ENCODE data around the gene SPINK14. TPM values are rescaled to one million over a fixed set of nuclear protein-coding genes. Genes with fewer than 3 reads are reported as not detected.

Gene SPINK14
- total RNA-seq, 1 experiment from 2014 or later, result not detected

GRCh38 chr5:148145916-148146315 lies 22.4 kb upstream of the SPINK14 start:
- Histone ChIP-seq H3K27me3 (replicated peaks; ENCODE audit: insufficient read depth, low read depth, low read length, poor library complexity) (peaks cover 30% of the 10 kb centered on the region), H3K27ac (ENCODE audit: low read depth, low read length, poor library complexity, severe bottlenecking) (no peak overlapping the region), H3K4me1 (ENCODE audit: insufficient read depth, low read length, poor library complexity, severe bottlenecking) (no peaks in the 10 kb centered on the region), H3K36me3 (ENCODE audit: insufficient read depth, low read length, poor library complexity, severe bottlenecking) (no peaks in the 10 kb centered on the region), H3K9me3 (ENCODE audit: low read depth, low read length, poor library complexity, severe bottlenecking) (no peaks in the 10 kb centered on the region), H3K4me3 (ENCODE audit: low read depth, low read length, poor library complexity, severe bottlenecking) (no peak overlapping the region)
- DNase-seq (ENCODE audit: low spot score), result peak; percentile 19
- BruUV-seq (replicated peaks), result no TSS peak
- ChIA-PET CTCF (interaction anchor here (0.6 kb wide), 1 partner anchor 103 kb away, joined by 8 read pairs; no protein-coding TSS in a partner anchor), POLR2A (ENCODE audit: low non-redundant PET) (no interaction called here)
- intact Hi-C loops (cut with micrococcal nuclease; ENCODE audit: unreplicated experiment), result no loop called here
- TF ChIP-seq CTCF (conservative IDR thresholded peaks at IDR 0.05; ENCODE audit: low read depth, low read length) (no peak), EZH2 (IDR thresholded peaks at IDR 0.05; ENCODE audit: borderline replicate concordance, low read depth, low read length, poor library complexity, severe bottlenecking) (no peak)

GRCh38 chr5:148146487-148146886 lies 21.9 kb upstream of the SPINK14 start:
- Histone ChIP-seq H3K27ac (ENCODE audit: low read depth, low read length, poor library complexity, severe bottlenecking) (no peak overlapping the region), H3K27me3 (replicated peaks; ENCODE audit: insufficient read depth, low read depth, low read length, poor library complexity) (peaks cover 26% of the 10 kb centered on the region), H3K9me3 (ENCODE audit: low read depth, low read length, poor library complexity, severe bottlenecking) (no peaks in the 10 kb centered on the region), H3K36me3 (ENCODE audit: insufficient read depth, low read length, poor library complexity, severe bottlenecking) (no peaks in the 10 kb centered on the region), H3K4me3 (ENCODE audit: low read depth, low read length, poor library complexity, severe bottlenecking) (no peak overlapping the region), H3K4me1 (ENCODE audit: insufficient read depth, low read length, poor library complexity, severe bottlenecking) (no peaks in the 10 kb centered on the region)
- BruUV-seq (replicated peaks), result no TSS peak
- intact Hi-C loops (cut with micrococcal nuclease; ENCODE audit: unreplicated experiment), result no loop called here
- CTCF ChIA-PET, result interaction anchor here (0.6 kb wide), 1 partner anchor 104 kb away, joined by 8 read pairs; no protein-coding TSS in a partner anchor
- TF ChIP-seq CTCF (conservative IDR thresholded peaks at IDR 0.05; ENCODE audit: low read depth, low read length) (no peak), EZH2 (IDR thresholded peaks at IDR 0.05; ENCODE audit: borderline replicate concordance, low read depth, low read length, poor library complexity, severe bottlenecking) (no peak)
- POLR2A ChIA-PET (ENCODE audit: low non-redundant PET), result no interaction called here
- no peak for DNase-seq (ENCODE audit: low spot score)

DNA sequence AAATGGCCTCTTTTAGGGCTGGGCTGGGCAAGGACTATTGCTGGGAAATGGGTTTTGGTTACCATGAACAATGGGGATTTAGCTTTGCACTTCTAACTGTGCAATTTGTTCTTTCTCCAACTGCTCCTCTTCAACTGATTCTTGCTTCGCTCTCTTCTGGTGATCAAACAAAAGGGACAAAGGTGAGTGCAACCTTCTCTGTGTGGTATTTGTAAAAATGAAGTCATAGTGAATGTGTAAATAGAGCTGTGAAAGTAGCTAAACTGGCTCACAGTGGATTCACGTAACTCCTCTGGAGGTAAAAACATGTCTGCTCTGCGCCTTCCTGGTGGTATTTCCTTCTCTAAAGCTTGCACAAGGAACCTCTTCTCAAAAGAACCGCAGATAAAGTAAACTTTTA lies 20.9 kb upstream of the SPINK14 start:
- peaks cover 25% of the 10 kb centered on the region for H3K27me3 ChIP-seq (replicated peaks; ENCODE audit: insufficient read depth, low read depth, low read length, poor library complexity)
- no peak overlapping the region for H3K27ac ChIP-seq (ENCODE audit: low read depth, low read length, poor library complexity, severe bottlenecking)
- no TSS peak for BruUV-seq (replicated peaks)
- no peak for TF ChIP-seq EZH2 (IDR thresholded peaks at IDR 0.05; ENCODE audit: borderline replicate concordance, low read depth, low read length, poor library complexity, severe bottlenecking)
- TF ChIP-seq CTCF (conservative IDR thresholded peaks at IDR 0.05; ENCODE audit: low read depth, low read length), result no peak
- no peak overlapping the region for H3K4me3 ChIP-seq (ENCODE audit: low read depth, low read length, poor library complexity, severe bottlenecking)
- H3K9me3 ChIP-seq (ENCODE audit: low read depth, low read length, poor library complexity, severe bottlenecking), result no peaks in the 10 kb centered on the region
- POLR2A ChIA-PET (ENCODE audit: low non-redundant PET), result no interaction called here
- CTCF ChIA-PET, result no interaction called here
- no peaks in the 10 kb centered on the region for H3K4me1 ChIP-seq (ENCODE audit: insufficient read depth, low read length, poor library complexity, severe bottlenecking)
- no peak for DNase-seq (ENCODE audit: low spot score)
- intact Hi-C loops (cut with micrococcal nuclease; ENCODE audit: unreplicated experiment), result no loop called here
- no peaks in the 10 kb centered on the region for H3K36me3 ChIP-seq (ENCODE audit: insufficient read depth, low read length, poor library complexity, severe bottlenecking)

Measured in A673 (cell line).